Activated naive CD4-positive, alpha-beta T cell treated with anti-CD3 and anti-CD28 coated beads, Interleukin-2, amount 10 ng/mL, durations not matched to agents 7 days and 5 days (primary cell): ENCODE results near the gene TTC9B.
A peak's percentile ranks its signal among the peaks of the same experiment; 100 is the strongest.
"Not testable (repeated sequence)": the region's sequence is repeated elsewhere in the genome, so short reads cannot be mapped to it uniquely, and the experiment has no call there.

Source experiments
- CTCF ChIA-PET: fragments of 350-600 bp; sonication (Branson Sonifier 250); formaldehyde crosslinking; loops from one replicate; lab custom pipeline; 2021; ENCODE audit warnings: antibody characterized with exemption; lab: Charles Lee
- DNase-seq: peaks from one replicate; pipeline ENCODE4 v3.0.0-alpha.2; 2020
- H3K27ac Mint-ChIP-seq: one replicate; pipeline ENCODE4 v1.8.0; 2021; ENCODE audit warnings: mild to moderate bottlenecking, moderate library complexity, mixed read lengths
- H3K27me3 Mint-ChIP-seq: one replicate; pipeline ENCODE4 v1.8.0; 2021; ENCODE audit warnings: mild to moderate bottlenecking, mixed read lengths
- H3K36me3 Mint-ChIP-seq: one replicate; pipeline ENCODE4 v1.8.0; 2021; ENCODE audit warnings: mixed read lengths
- H3K4me1 Mint-ChIP-seq: one replicate; pipeline ENCODE4 v1.8.0; 2021; ENCODE audit warnings: mixed read lengths
- H3K4me3 Mint-ChIP-seq: one replicate; pipeline ENCODE4 v1.8.0; 2021; ENCODE audit warnings: mild to moderate bottlenecking, moderate library complexity, mixed read lengths
- H3K9me3 Mint-ChIP-seq: one replicate; pipeline ENCODE4 v1.8.0; 2021; ENCODE audit warnings: mixed read lengths

TTC9B gene

DNA sequence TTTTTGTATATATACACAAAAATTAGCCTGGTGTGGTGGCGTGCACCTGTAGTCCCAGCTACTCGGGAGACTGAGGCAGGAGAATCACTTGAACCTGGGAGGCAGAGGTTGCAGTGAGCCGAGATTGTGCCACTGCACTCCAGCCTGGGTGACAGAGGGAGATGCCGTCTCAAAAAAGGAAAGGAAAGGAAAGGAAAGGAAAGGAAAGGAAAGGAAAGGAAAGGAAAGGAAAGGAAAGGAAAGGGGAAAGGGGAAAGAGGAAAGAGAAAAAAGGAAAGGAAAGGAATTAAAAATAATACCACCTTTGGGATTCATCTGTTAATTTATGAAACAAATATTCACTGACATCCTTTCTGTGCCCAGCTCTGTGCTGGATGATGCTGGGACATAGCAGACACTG, 845 bp upstream of the TTC9B start:
- CTCF ChIA-PET = not testable (repeated sequence)

DNA sequence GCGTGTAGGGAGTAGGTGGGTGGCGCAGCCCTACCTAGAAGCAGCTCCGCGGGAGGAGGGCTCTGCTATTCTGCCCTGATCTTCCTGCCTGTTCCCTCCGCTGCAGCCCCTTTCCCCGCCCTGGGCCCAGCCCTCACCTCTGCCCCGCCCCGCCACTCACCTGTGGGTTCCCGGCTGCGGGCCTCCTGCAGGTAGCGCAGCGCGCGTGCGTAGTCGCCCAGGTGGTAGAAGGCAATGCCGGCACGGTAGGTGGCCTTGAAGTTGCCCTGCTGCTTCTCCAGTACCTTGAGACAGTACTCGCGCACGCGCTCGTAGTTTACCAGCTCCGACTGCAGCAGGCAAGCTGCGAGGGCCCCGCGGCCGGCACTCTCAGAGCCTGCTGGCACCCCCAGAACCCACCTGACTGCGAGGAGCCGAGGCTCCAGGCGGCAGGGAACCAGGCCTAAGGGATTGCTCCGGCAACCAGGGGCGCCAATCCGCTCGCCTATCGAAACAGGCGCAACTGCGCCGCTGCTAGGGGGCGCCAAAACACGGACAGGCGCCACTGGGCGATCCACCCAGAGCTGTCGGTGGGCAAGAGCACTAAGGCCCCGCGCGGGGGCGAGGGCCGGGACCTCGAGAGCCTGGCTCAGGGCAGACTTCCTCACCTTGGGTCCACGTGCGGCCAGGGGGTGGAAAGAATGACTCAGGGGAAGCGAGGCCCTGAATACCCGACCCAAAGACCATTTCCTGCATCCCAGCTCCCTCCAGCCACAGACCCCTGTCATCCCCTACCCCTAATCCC, 965 bp downstream of the TTC9B start:
- H3K9me3 Mint-ChIP-seq = peaks cover 3% of the 10 kb centered on the region
- CTCF ChIA-PET = interaction anchor here (0.7 to 1.2 kb wide), 2 partner anchors 11 to 26 kb away, joined by 3 read pairs; no protein-coding TSS in a partner anchor
- peaks cover 5% of the 10 kb centered on the region for H3K36me3 Mint-ChIP-seq
- peaks cover 8% of the 10 kb centered on the region for H3K4me1 Mint-ChIP-seq
- H3K4me3 Mint-ChIP-seq = no peak overlapping the region
- peaks cover 60% of the 10 kb centered on the region for H3K27me3 Mint-ChIP-seq
- DNase-seq = no peak
- no peak overlapping the region for H3K27ac Mint-ChIP-seq

More for the DNA sequence above, 845 bp upstream of the TTC9B start:
- H3K27ac Mint-ChIP-seq, H3K4me3 Mint-ChIP-seq, DNase-seq, H3K9me3 Mint-ChIP-seq, H3K36me3 Mint-ChIP-seq: not testable (repeated sequence)
- peaks cover 78% of the 10 kb centered on the region for H3K27me3 Mint-ChIP-seq
- peaks cover 12% of the 10 kb centered on the region for H3K4me1 Mint-ChIP-seq

DNA sequence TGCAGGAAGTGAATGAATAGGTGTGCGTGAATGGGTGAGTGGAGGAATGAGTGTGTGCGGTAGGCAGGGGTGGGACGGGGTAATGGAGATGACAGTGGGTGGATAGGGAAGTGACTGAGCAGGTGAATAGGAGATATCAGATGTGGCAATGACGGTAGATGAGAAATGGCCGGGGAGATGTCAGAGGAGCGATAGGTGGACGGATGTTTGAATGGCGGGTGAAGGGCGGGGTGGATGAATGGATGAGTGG, 1.5 kb downstream of the TTC9B start:
- H3K27me3 Mint-ChIP-seq = peaks cover 55% of the 10 kb centered on the region
- H3K4me3 Mint-ChIP-seq = no peak overlapping the region
- CTCF ChIA-PET = interaction anchor here (0.7 kb wide), 1 partner anchor 26 kb away, joined by 3 read pairs; no protein-coding TSS in a partner anchor
- no peak for DNase-seq
- no peak overlapping the region for H3K27ac Mint-ChIP-seq
- H3K9me3 Mint-ChIP-seq = no peaks in the 10 kb centered on the region
- peaks cover 4% of the 10 kb centered on the region for H3K4me1 Mint-ChIP-seq
- H3K36me3 Mint-ChIP-seq = peaks cover 3% of the 10 kb centered on the region

DNA sequence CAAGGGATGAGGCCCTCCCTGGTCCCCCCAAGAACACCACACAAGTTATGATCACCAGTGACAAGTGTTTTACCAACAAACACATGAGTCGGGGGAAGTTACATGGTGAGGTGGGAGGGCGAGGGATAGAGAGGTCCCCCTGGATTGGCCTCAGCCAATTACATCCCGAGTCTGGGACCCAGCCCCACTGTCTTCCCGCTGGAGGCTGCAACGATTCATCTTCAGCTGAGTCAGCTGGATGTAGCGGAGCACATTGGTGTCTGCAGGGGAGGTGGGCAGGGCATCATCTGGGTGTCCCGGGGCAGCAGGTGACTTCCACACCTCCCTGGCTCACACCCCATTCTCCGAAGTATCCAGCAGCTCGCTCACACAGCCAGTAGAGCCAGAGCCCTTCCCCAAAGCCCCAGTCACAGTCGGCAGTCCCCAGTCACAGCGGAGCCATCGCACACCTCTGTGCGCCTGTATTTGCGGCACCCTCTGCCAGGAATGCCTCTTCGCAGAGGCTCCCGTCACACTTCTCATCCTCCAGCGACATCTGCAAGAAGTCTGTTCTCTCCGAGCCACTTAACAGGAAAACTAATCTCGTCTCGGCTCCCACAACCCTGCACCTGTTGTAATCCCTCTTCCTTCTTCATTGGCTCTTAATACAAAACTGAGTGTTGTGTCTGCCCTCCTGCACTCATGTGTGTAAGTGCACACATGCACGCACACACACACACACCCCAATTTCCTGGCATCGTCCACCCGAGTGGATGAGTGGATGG, 2.0 kb downstream of the TTC9B start:
- Mint-ChIP-seq H3K9me3 (no peaks in the 10 kb centered on the region), H3K4me1 (peaks cover 4% of the 10 kb centered on the region), H3K27me3 (peaks cover 54% of the 10 kb centered on the region), H3K4me3 (no peak overlapping the region), H3K27ac (no peak overlapping the region), H3K36me3 (peaks cover 3% of the 10 kb centered on the region)
- no peak for DNase-seq
- CTCF ChIA-PET = no interaction called here

DNA sequence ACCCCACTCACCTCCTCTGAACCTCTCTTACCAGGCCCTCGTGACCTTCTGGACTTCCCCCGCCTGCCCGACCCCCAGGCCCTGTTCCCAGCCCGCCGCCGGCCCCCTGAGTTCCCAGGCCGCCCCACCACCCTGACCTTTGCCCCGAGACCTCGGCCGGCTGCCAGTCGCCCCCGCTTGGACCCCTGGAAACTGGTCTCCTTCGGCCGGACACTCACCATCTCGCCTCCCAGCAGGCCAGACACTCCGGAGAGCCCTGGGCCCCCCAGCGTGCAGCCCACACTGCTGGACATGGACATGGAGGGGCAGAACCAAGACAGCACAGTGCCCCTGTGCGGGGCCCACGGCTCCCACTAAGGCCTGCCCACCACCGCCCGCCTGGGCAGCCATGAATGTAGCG, 3.2 kb downstream of the TTC9B start:
- no peak overlapping the region for H3K27ac Mint-ChIP-seq
- CTCF ChIA-PET = interaction anchor here (1.7 kb wide), 1 partner anchor 75 kb away, joined by 4 read pairs; no protein-coding TSS in a partner anchor

DNA sequence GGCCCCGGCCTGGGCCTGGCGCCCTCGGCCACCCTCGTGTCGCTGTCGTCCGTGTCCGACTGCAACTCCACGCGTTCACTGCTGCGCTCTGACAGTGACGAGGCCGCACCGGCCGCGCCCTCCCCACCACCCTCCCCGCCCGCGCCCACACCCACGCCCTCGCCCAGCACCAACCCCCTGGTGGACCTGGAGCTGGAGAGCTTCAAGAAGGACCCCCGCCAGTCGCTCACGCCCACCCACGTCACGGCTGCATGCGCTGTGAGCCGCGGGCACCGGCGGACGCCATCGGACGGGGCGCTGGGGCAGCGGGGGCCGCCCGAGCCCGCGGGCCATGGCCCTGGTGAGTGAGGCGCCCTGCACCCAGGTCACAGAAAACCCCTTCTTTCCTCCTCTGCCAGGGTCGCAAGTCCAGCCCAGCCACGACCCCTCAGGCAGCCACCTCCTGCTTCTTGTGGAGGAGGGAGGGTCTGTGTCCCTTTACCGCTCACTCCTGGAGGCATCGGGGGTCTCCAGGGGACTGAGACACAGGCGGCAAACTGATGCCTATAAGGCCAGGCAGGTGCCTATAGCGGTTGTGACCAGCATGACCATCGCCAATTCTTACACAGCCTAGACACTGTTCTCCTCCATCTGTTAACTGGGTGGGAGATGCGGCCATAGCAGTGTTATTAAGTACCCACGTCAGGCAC, 4.2 kb downstream of the TTC9B start:
- Mint-ChIP-seq H3K4me1 (peaks cover 4% of the 10 kb centered on the region), H3K4me3 (no peak overlapping the region), H3K27me3 (peaks cover 36% of the 10 kb centered on the region), H3K27ac (no peak overlapping the region), H3K9me3 (no peaks in the 10 kb centered on the region), H3K36me3 (peaks cover 3% of the 10 kb centered on the region)
- CTCF ChIA-PET = interaction anchor here (1.7 kb wide), 1 partner anchor 74 kb away, joined by 4 read pairs; no protein-coding TSS in a partner anchor
- DNase-seq = no peak

More for the DNA sequence above, 3.2 kb downstream of the TTC9B start:
- peaks cover 4% of the 10 kb centered on the region for H3K4me1 Mint-ChIP-seq
- H3K9me3 Mint-ChIP-seq = no peaks in the 10 kb centered on the region
- DNase-seq = no peak
- no peak overlapping the region for H3K4me3 Mint-ChIP-seq
- H3K36me3 Mint-ChIP-seq = peaks cover 3% of the 10 kb centered on the region
- H3K27me3 Mint-ChIP-seq = peaks cover 45% of the 10 kb centered on the region

DNA sequence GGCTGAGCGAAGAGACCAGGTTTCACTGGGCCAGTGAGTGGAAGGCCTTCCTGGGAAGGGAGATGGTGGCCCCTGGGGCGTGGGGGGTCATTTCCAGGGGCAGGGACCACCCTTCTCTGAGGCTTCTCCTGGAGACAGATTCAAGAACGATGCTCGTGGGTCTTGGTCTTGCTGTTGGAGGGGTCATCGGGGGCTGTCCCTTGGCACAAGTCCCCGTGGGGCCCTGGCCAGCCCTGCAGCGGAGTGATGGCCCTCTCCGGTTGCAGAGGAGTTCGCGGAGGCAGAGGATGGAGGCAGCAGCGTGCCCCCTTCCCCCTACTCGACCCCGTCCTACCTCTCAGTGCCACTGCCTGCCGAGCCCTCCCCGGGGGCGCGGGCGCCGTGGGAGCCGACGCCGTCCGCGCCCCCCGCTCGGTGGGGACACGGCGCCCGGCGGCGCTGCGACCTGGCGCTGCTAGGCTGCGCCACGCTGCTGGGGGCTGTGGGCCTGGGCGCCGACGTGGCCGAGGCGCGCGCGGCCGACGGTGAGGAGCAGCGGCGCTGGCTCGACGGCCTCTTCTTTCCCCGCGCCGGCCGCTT, 4.8 kb downstream of the TTC9B start:
- Mint-ChIP-seq H3K27ac (no peak overlapping the region), H3K4me1 (peaks cover 4% of the 10 kb centered on the region), H3K4me3 (no peak overlapping the region), H3K9me3 (no peaks in the 10 kb centered on the region), H3K27me3 (peaks cover 30% of the 10 kb centered on the region), H3K36me3 (peaks cover 3% of the 10 kb centered on the region)
- DNase-seq = no peak
- CTCF ChIA-PET = no interaction called here

DNA sequence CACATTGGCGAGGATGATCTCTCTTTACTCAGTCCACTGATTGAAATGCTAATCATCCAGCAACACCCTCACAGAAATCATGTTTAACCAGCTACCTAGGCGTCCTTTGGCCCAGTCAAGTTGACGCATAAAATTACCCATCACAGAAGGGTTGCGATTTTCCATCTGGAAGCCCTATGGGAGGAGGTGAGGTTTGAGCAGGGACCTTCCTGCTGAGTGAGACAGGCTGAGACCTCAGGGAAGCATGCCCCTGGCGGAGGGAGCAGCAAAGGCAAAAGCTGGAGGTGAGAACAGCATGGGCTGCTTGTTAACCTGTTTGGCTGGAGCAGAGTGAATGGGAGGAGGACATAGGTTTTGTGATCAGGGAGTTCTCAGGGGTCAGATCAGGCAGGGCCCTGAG, 7.3 kb downstream of the TTC9B start:
- no peak for DNase-seq
- no peaks in the 10 kb centered on the region for H3K4me1 Mint-ChIP-seq
- H3K36me3 Mint-ChIP-seq = peaks cover 3% of the 10 kb centered on the region
- peaks cover 5% of the 10 kb centered on the region for H3K27me3 Mint-ChIP-seq
- H3K4me3 Mint-ChIP-seq = no peak overlapping the region
- peak overlapping the region; percentile 8 for H3K27ac Mint-ChIP-seq
- CTCF ChIA-PET = no interaction called here
- no peaks in the 10 kb centered on the region for H3K9me3 Mint-ChIP-seq

DNA sequence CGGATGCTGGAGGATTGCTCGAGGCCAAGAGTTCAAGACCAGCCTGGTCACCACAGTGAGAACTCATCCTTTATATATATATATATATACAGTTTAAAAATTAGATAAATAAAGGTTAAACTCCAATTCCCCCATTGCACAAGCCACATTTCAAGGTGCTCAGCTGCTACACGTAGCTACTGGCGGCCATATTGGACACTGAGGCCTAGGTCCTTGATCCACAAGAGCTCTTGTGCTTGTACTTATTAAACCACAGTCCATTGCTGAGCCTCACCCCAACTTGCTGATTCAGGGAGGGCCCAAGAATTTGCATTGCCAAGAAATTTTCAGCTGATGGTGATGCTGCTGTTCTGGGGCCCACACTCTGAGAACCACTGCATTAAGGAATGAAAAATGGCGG, 9.6 kb downstream of the TTC9B start:
- Mint-ChIP-seq H3K27me3 (no peaks in the 10 kb centered on the region), H3K27ac (no peak overlapping the region), H3K4me1 (no peaks in the 10 kb centered on the region), H3K4me3 (no peak overlapping the region), H3K9me3 (no peaks in the 10 kb centered on the region), H3K36me3 (peaks cover 3% of the 10 kb centered on the region)
- CTCF ChIA-PET = no interaction called here
- no peak for DNase-seq

DNA sequence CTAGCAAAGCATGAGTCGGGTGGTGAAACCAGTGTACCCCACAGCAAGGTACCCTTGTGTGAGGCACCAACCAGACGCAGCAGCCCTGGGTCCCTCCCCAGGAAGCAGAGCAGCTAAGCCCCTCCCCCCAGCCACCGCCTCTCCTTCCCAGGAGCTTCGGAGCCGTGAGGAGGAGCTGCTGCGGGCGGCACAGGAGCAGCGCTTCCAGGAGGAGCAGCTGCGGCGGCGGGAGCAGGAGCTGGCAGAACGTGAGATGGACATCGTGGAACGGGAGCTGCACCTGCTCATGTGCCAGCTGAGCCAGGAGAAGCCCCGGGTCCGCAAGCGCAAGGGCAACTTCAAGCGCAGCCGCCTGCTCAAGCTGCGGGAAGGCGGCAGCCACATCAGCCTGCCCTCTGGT, 12.4 kb downstream of the TTC9B start:
- CTCF ChIA-PET = no interaction called here
- H3K27ac Mint-ChIP-seq = no peak overlapping the region

DNA sequence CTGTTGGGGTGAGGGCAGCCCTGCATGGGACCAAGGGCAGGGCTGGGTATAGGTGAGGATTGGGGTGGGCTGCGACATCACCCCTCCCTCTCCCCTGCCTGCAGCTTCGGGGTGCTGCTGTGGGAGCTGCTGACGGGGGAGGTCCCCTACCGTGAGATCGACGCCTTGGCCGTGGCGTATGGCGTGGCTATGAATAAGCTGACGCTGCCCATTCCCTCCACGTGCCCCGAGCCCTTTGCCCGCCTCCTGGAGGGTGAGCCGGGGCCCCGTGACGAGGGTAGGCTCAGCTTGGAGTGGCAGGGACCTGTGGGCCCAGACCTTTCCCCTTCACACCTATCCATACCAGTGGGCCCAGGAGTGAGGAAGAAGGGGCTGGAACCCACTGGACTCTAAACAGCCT, 13.8 kb downstream of the TTC9B start:
- Mint-ChIP-seq H3K27ac (no peak overlapping the region), H3K4me3 (no peak overlapping the region), H3K4me1 (no peaks in the 10 kb centered on the region), H3K27me3 (no peaks in the 10 kb centered on the region), H3K36me3 (no peaks in the 10 kb centered on the region), H3K9me3 (no peaks in the 10 kb centered on the region)
- CTCF ChIA-PET = no interaction called here
- no peak for DNase-seq

More for the DNA sequence above, 12.4 kb downstream of the TTC9B start:
- Mint-ChIP-seq H3K9me3 (no peaks in the 10 kb centered on the region), H3K4me3 (no peak overlapping the region), H3K36me3 (no peaks in the 10 kb centered on the region), H3K4me1 (no peaks in the 10 kb centered on the region), H3K27me3 (no peaks in the 10 kb centered on the region)
- no peak for DNase-seq

DNA sequence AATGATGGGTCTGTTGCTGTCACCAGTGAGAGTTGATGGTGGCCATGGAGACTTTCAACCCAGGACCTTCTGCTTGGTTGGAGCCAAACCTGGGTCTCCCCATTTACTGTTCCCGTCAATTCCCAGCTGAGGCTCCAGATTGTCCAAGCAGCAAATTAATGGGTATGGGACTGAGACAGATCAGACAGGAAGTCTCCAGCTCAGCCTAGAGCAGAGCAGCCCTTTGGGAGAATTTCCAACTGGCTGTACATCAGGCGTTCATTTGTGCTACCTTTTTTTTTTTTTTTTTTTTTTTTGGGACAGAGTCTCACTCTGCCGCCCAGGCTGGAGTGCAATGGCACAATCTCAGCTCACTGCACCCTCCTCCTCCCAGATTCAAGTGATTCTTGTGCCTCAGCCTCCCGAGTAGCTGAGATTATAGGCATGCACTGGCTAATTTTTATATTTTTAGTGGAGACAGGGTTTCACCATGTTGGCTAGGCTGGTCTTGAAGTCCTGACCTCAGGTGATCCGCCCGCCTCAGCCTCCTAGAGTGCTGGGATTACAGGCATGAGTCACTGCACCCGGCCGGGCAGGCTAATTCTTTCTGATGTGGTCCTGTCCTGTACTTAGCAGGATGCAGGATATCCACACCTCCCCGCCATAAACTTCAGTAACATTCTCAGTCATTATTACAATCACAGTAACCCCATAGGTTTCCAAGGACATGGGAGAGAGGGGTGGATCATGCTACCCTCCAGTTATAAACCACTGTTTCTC, 17.7 kb downstream of the TTC9B start:
- CTCF ChIA-PET = no interaction called here
- DNase-seq = no peak
- Mint-ChIP-seq H3K36me3 (no peaks in the 10 kb centered on the region), H3K27ac (no peak overlapping the region), H3K9me3 (no peaks in the 10 kb centered on the region), H3K27me3 (no peaks in the 10 kb centered on the region), H3K4me1 (no peaks in the 10 kb centered on the region), H3K4me3 (no peak overlapping the region)

DNA sequence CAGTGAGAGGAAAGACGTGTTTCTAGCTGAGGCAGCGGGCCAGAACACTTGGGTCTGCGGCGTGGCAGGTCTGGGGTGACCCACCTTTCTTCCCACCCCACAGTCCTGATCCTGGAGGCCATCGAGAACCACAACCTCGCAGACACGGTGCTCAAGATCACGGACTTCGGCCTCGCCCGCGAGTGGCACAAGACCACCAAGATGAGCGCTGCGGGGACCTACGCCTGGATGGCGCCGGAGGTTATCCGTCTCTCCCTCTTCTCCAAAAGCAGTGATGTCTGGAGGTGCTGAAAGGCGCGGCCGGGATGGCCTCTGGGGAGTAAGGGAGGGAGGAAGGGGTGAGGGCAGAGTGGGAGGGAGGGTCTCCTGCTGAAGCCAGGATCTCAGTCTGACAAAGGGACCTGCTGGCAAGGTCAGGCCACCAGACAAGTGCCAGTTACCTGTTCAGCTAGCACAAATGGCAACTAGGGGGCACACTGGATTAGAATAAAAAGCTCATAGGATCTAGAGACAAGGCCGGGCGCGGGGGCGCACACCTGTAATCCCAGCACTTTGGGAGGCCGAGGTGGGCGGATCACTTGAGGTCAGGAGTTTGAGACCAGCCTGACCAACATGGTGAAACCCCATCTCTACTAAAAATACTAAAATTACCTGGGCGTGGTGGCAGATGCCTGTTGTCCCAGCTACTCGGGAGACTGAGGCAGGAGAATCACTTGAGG, 19.8 kb downstream of the TTC9B start:
- Mint-ChIP-seq H3K27me3 (no peaks in the 10 kb centered on the region), H3K4me1 (peaks cover 4% of the 10 kb centered on the region), H3K36me3 (no peaks in the 10 kb centered on the region), H3K4me3 (no peak overlapping the region), H3K27ac (no peak overlapping the region), H3K9me3 (no peaks in the 10 kb centered on the region)
- CTCF ChIA-PET = no interaction called here
- no peak for DNase-seq
